AG10803 (cell line): ENCODE data around the gene SMAGP.
"Not testable (repeated sequence)": the region's sequence is repeated elsewhere in the genome, so short reads cannot be mapped to it uniquely, and the experiment has no call there.

Experiments used
- DNase-seq: peaks from one replicate; pipeline ENCODE4 v3.0.0; 2010; ENCODE audit warnings: low read depth
- H3K4me3 ChIP-seq: 2 replicates; pipeline ENCODE4 v1.5.1; 2011; ENCODE audit warnings: mild to moderate bottlenecking, low read length, control low read depth
- TF ChIP-seq, protein P1 (sequence below): conservative IDR thresholded peaks from 2 replicates; pipeline ENCODE4 v1.5.1; 2011; ENCODE audit warnings: mild to moderate bottlenecking, low read length, control low read depth, inconsistent platforms

SMAGP gene

DNA sequence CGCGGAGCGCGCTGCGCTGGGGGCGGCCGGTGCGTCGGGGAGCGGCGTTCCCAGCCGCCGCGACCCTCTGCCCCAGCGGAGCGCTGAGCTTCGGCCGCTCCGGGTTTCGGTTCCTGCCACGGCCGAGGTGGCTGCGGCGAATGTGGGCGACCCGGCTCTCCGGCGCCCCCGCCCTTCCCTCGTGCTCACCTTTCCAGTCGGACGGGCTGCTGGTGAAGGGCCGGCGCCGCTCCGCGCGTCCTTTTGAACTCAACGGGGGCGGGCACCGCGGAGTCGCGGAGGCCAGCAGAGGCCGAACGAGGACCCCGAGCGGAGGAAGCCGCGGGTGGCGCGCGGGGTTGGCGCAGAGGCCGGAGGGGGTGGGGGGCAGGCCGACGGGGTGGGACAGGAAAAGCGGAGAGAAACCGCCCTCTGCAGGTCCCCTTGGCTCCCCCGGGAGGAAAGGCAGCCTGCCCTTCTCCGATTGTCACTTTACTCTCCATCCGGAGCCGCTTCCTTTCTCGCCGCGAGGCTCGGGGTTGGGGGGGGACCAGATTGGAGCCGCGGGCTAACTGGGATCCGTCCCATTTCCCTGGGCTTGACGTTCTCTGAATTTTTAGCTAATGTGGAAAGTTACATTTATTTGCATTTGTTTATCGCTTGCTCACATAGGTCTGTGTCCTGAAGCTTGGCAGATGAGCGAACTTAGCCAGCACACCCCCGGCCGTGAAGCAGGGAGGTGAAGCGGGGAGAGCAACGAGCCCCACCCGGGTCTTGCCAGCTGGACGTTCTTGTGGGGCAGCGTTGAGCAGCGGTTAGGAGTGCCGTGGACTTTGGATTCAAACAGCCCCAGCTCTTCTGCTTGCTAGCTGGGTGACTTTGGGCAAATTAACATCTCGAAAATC lies at the start of gene SMAGP:
TSS of gene SMAGP (minus strand) at position 349 of the 884 bp plus-strand sequence. CDS start 1,137 bp downstream, outside the sequence.
- TF ChIP-seq, protein P1, sequence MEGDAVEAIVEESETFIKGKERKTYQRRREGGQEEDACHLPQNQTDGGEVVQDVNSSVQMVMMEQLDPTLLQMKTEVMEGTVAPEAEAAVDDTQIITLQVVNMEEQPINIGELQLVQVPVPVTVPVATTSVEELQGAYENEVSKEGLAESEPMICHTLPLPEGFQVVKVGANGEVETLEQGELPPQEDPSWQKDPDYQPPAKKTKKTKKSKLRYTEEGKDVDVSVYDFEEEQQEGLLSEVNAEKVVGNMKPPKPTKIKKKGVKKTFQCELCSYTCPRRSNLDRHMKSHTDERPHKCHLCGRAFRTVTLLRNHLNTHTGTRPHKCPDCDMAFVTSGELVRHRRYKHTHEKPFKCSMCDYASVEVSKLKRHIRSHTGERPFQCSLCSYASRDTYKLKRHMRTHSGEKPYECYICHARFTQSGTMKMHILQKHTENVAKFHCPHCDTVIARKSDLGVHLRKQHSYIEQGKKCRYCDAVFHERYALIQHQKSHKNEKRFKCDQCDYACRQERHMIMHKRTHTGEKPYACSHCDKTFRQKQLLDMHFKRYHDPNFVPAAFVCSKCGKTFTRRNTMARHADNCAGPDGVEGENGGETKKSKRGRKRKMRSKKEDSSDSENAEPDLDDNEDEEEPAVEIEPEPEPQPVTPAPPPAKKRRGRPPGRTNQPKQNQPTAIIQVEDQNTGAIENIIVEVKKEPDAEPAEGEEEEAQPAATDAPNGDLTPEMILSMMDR = no peak
- peak; percentile 28 for DNase-seq
- peak within 1 kb of the TSS; percentile 79 for H3K4me3 ChIP-seq

GRCh38 chr12:51318846-51319599 lies 48.8 kb upstream of the SMAGP start:
- DNase-seq = no peak
- TF ChIP-seq, protein P1 = no peak
- no peak overlapping the region for H3K4me3 ChIP-seq

DNA sequence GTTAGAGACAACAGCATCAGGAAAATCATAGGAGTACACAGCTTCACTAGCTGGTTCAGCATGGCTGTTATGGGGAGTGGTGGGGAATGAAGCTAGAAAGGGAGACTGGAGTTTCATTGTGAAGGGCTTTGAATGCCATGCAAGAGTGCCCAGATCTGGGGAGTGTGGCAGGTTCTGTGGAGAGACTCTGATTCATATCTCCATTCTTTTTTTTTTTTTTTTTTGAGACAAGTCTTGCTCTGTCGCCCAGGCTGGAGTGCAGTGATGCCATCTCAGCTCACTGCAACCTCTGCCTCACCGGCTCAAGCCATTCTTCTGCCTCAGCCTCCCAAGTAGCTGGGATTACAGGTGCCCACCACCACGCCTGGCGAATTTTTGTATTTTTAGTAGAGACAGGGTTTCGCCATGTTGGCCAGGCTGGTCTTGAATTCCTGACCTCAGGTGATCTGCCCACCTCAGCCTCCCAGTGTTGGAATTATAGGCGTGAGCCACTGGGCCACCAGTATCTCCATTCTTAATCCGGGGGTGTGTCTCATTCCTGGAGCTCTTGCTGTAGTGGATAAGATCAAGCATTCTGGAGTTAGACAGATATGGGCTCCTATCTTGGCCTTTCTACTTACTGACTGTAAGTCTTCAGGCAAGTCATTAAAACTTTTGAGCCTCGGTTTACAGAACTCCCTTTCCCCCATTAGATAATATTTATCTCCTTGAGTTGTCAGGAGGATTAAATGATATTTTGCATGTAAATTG lies 48.0 kb upstream of the SMAGP start:
- DNase-seq, H3K4me3 ChIP-seq: not testable (repeated sequence)

- TF ChIP-seq, protein P1 = no peak
- no peak overlapping the region for H3K4me3 ChIP-seq
- no peak for DNase-seq
These were observed 41.2 kb upstream of the SMAGP start for GRCh38 chr12:51311389-51311788.

GRCh38 chr12:51307655-51308593 lies 37.7 kb upstream of the SMAGP start:
- TF ChIP-seq, protein P1 = no peak
- no peak overlapping the region for H3K4me3 ChIP-seq
- peak; percentile 77 for DNase-seq

DNA sequence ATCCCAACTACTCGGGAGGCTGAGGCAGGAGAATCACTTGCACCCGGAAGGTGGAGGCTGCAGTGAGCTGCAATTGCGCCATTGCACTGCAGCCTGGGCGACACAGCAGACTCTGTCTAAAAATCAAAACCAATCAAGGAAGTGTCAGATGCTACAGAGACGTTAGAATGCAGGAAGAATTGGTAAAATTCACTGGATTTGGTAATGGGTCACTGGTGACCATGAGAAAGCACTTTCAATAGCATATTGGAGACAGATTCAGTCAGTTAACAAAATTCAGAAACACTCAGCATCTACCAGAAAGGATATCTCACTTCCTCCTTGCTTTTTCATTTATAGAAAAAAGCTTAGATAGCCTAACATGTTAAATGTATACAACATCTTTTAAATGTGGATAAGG lies 36.3 kb upstream of the SMAGP start:
- no peak for DNase-seq
- TF ChIP-seq, protein P1 = no peak
- no peak overlapping the region for H3K4me3 ChIP-seq

GRCh38 chr12:51300768-51301167 lies 30.6 kb upstream of the SMAGP start:
- DNase-seq, H3K4me3 ChIP-seq: not testable (repeated sequence)
